Panc1 (cell line): ENCODE results near the gene SLC4A8.

Experiments used
- CTCF ChIP-seq: fragments of 450-650 bp; IDR thresholded peaks from 2 replicates; pipeline ENCODE4 v1.5.1; 2017; ENCODE audit warnings: mild to moderate bottlenecking
- POLR2AphosphoS5 ChIP-seq: IDR thresholded peaks from 2 replicates; pipeline ENCODE4 v1.6.1; 2012; ENCODE audit warnings: mild to moderate bottlenecking, low read depth, low read length, moderate library complexity
- TCF7L2 ChIP-seq: IDR thresholded peaks from 2 replicates; pipeline ENCODE4 v1.6.1; 2011; ENCODE audit warnings: mild to moderate bottlenecking, low read depth, low read length, inconsistent platforms
- TF ChIP-seq, protein P1 (sequence below), 2 experiments: IDR thresholded peaks; 2 replicates each; pipeline ENCODE4 v1.6.1; 2011 to 2012; ENCODE audit warnings: low read depth in 2 of 2, control low read depth in 1 of 2, low read length in 1 of 2, mild to moderate bottlenecking in 1 of 2, moderate library complexity in 1 of 2; ENCODE audit not compliant: insufficient read depth in 1 of 2

- peak; percentile 13; the same call in 1 of the 2 replicates for TF ChIP-seq CTCF
- TF ChIP-seq, protein P1, sequence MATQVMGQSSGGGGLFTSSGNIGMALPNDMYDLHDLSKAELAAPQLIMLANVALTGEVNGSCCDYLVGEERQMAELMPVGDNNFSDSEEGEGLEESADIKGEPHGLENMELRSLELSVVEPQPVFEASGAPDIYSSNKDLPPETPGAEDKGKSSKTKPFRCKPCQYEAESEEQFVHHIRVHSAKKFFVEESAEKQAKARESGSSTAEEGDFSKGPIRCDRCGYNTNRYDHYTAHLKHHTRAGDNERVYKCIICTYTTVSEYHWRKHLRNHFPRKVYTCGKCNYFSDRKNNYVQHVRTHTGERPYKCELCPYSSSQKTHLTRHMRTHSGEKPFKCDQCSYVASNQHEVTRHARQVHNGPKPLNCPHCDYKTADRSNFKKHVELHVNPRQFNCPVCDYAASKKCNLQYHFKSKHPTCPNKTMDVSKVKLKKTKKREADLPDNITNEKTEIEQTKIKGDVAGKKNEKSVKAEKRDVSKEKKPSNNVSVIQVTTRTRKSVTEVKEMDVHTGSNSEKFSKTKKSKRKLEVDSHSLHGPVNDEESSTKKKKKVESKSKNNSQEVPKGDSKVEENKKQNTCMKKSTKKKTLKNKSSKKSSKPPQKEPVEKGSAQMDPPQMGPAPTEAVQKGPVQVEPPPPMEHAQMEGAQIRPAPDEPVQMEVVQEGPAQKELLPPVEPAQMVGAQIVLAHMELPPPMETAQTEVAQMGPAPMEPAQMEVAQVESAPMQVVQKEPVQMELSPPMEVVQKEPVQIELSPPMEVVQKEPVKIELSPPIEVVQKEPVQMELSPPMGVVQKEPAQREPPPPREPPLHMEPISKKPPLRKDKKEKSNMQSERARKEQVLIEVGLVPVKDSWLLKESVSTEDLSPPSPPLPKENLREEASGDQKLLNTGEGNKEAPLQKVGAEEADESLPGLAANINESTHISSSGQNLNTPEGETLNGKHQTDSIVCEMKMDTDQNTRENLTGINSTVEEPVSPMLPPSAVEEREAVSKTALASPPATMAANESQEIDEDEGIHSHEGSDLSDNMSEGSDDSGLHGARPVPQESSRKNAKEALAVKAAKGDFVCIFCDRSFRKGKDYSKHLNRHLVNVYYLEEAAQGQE (IDR thresholded peaks at IDR 0.05; ENCODE audit: insufficient read depth in 1 of 2, low read depth in 2 of 2, low read length in 1 of 2), result no peak
- no peak for TF ChIP-seq TCF7L2
- TF ChIP-seq POLR2AphosphoS5, result no peak
These were observed 93.2 kb downstream of the SLC4A8 start for GRCh38 chr12:51517800-51518199.
